Heart left ventricle (tissue), 16 donors: Measurements from ENCODE around the gene PHEX. TPM values are rescaled to one million over a fixed set of nuclear protein-coding genes. Genes with fewer than 3 reads are reported as not detected.

Experiments used
- ATAC-seq, 4 donors: fragments of 200-7000 bp; cut with Tn5 transposase; one replicate each; pipeline ENCODE4 v1.9.1; 2020 to 2022; ENCODE audit warnings: moderate library complexity in 4 of 4, mild to moderate bottlenecking in 3 of 4, moderate number of reproducible peaks in 1 of 4
- DNase-seq, 5 donors: peaks; one replicate each; pipeline ENCODE4 v3.0.0-alpha.2; 2020
- H3K27ac ChIP-seq, 12 donors: fragments of 200-600 bp; sonication (generic) in 4 of 12; one replicate each; pipeline versions ENCODE4 v1.5.0 to v1.8.0; 2016 to 2022; ENCODE audit warnings: mild to moderate bottlenecking in 2 of 12
- H3K27me3 ChIP-seq, 9 donors: fragments of 200-600 bp; sonication (generic) in 2 of 9; one replicate each; pipeline versions ENCODE4 v1.5.1 to v1.8.0; 2016 to 2022; ENCODE audit warnings: mild to moderate bottlenecking in 3 of 9
- H3K36me3 ChIP-seq, 9 donors: fragments of 200-600 bp; sonication (generic) in 2 of 9; one replicate each; pipeline versions ENCODE4 v1.5.0 to v1.8.0; 2018 to 2022; ENCODE audit warnings: mild to moderate bottlenecking in 2 of 9
- H3K4me1 ChIP-seq, 12 donors: fragments of 200-600 bp; sonication (generic) in 4 of 12; one replicate each; pipeline versions ENCODE4 v1.5.0 to v1.8.0; 2016 to 2022; ENCODE audit warnings: mild to moderate bottlenecking in 3 of 12
- H3K4me3 ChIP-seq, 12 donors: fragments of 200-600 bp; sonication (generic) in 4 of 12; one replicate each; pipeline versions ENCODE4 v1.5.0 to v1.8.0; 2017 to 2022; ENCODE audit warnings: mild to moderate bottlenecking in 9 of 12, moderate library complexity in 4 of 12
- H3K9me3 ChIP-seq, 12 donors: fragments of 200-600 bp; sonication (generic) in 4 of 12; one replicate each; pipeline versions ENCODE4 v1.5.0 to v1.8.0; 2016 to 2022; ENCODE audit warnings: mild to moderate bottlenecking in 1 of 12
- CTCF ChIP-seq, 12 donors: fragments of 200-600 bp; sonication (generic) in 4 of 12; IDR thresholded peaks; one replicate each; pipeline versions ENCODE4 v1.5.0 to v1.8.0; 2018 to 2022; ENCODE audit warnings: antibody characterized with exemption in 12 of 12, mild to moderate bottlenecking in 5 of 12
- POLR2A ChIP-seq, 2 donors: fragments of 450-650 bp; IDR thresholded peaks; one replicate each; pipeline ENCODE4 v1.6.1; 2017; ENCODE audit warnings: antibody characterized with exemption in 2 of 2, mild to moderate bottlenecking in 2 of 2, moderate library complexity in 2 of 2
- WGBS, 4 donors: extraction: QIAGEN DNeasy Blood & Tissue Kit in 2 of 4; methylation state at CpG; one replicate each; pipeline versions ENCODE4 v1.1.5 to v1.1.7; 2013 to 2018; 5-methylcytosine and 5-hydroxymethylcytosine counted together
- intact Hi-C, 10 donors: fragments of 100-400 bp; cut with DNase I; formaldehyde crosslinking; loops; one replicate each; pipeline versions ENCODE4 v1.11.1 to v1.14.2; 2022
- polyA plus RNA-seq, 2 donors: library from polyadenylated mRNA; stranded (reverse); fragments of 200-250 nt; gene quantifications; one replicate each; pipeline ENCODE4 v1.2.3, GENCODE V29; 2013
- total RNA-seq, 9 donors: library from RNA; depleted of rRNA in 2 of 9; stranded (reverse); fragments of >200 nt in 2 of 9; fragmentation: NEBNext Ultra II Directional in 3 of 9; extraction: Animal tissue kit (Norgen Biotek cat#: 25700) in 3 of 9; gene quantifications; one replicate each; pipeline versions ENCODE4 v1.1.0 to v1.2.4, GENCODE V29; 2016 to 2023
- donor health status: ischemic (EF 13 %, LVEDD 7.1; RV severe dilation, severe dysfunction).
- donor health status: healthy with polysubstance abuse.
- donor health status: DM: no; HTN: yes; CAD: no.
- donor health status: DM: no; HTN: no; CAD: no.
- donor health status: ischemic (EF 25% LVEDD 6.9; RV normal size, moderate dysfunction).
- donor health status: ischemic (EF 25% LVEDD 5.7; RV mildly dilated, moderate dysfunction).
- donor health status: healthy.
- donor health status: DM: yes; HTN: yes; CAD: no.
- donor health status: ischemic (EF 35%, LVEDD 5.7; RV mildly dilated, moderate dysfunction).
- donor health status: nonischemic (EF 11% LVEDD 7.7; RV severe dilation, severe dysfunction).
- donor health status: DM: yes; HTN: yes; CAD: no.
- donor health status: PGD.
- donor health status: ischemic (EF 29% LVEDD 5.4; RV normal size, mild dysfunction).
- donor health status: nonischemic (EF 23%, LVEDD 6.1; RV moderate dilation, normal function).

PHEX gene
- total and polyA plus RNA-seq, 11 donors: 0.01 to 0.53 (median 0.23) TPM; not detected in 5

DNA sequence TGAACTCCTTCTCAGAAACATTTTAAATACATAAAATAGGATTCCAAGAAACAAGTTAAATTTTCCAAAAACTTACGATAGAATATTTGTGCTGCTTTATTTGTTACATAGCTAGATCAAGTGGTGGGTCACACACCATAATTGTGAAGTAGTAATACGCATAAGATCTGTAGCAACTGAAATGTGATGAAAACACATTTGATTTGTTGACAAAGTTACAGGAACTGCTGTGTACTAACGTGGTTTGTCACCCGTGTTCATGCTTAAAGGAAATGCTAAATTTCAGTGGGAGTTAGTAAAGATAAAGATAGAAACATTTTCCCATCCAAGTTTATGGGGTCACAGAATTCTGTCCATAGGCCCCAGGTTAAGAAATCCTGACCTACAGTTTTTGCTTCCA is 34.1 kb upstream of the PHEX start:
- Histone ChIP-seq H3K9me3 (no peaks in the 10 kb centered on the region), H3K4me1 (peaks cover 0 to 8% (median 0%) of the 10 kb centered on the region in 12 donors), H3K36me3 (peaks cover 0 to 3% (median 0%) of the 10 kb centered on the region in 9 donors), H3K4me3 (no peak overlapping the region), H3K27me3 (no peaks in the 10 kb centered on the region), H3K27ac (no peak overlapping the region)
- no peak for TF ChIP-seq POLR2A (IDR thresholded peaks at IDR 0.05)
- TF ChIP-seq CTCF (IDR thresholded peaks at IDR 0.05): no peak
- ATAC-seq: no peak
- 63 to 76% (median 65%) methylated on average over 4 of the region's 4 CpGs for WGBS, 4 donors
- no peak for DNase-seq
- intact Hi-C loops: no loop called here

GRCh38 chrX:22004866-22005265 is 27.3 kb upstream of the PHEX start:
- peaks cover 0 to 10% (median 0%) of the 10 kb centered on the region in 12 donors for H3K9me3 ChIP-seq
- H3K27me3 ChIP-seq: no peaks in the 10 kb centered on the region
- H3K27ac ChIP-seq: no peak overlapping the region
- intact Hi-C loops: no loop called here
- H3K36me3 ChIP-seq: no peaks in the 10 kb centered on the region
- WGBS, 4 donors: 81 to 92% (median 87%) methylated on average over 7 to 10 of the region's 10 CpGs
- DNase-seq: no peak
- H3K4me3 ChIP-seq: no peak overlapping the region
- no peaks in the 10 kb centered on the region for H3K4me1 ChIP-seq
- TF ChIP-seq POLR2A (IDR thresholded peaks at IDR 0.05) (no peak), CTCF (IDR thresholded peaks at IDR 0.05) (no peak)
- ATAC-seq: no peak

GRCh38 chrX:22012051-22012450 is 20.1 kb upstream of the PHEX start:
- Histone ChIP-seq H3K4me3 (no peak overlapping the region), H3K36me3 (no peaks in the 10 kb centered on the region), H3K27me3 (no peaks in the 10 kb centered on the region), H3K27ac (no peak overlapping the region), H3K9me3 (peaks cover 0 to 10% (median 0%) of the 10 kb centered on the region in 12 donors), H3K4me1 (no peaks in the 10 kb centered on the region)
- DNase-seq (no peak), ATAC-seq (no peak)
- TF ChIP-seq CTCF (IDR thresholded peaks at IDR 0.05) (no peak), POLR2A (IDR thresholded peaks at IDR 0.05) (no peak)
- intact Hi-C loops: no loop called here
- 56 to 73% (median 64%) methylated on average over 5 of the region's 5 CpGs for WGBS, 4 donors

- Histone ChIP-seq H3K27ac (no peak overlapping the region), H3K9me3 (peaks cover 0 to 10% (median 0%) of the 10 kb centered on the region in 12 donors), H3K27me3 (no peaks in the 10 kb centered on the region), H3K36me3 (no peaks in the 10 kb centered on the region), H3K4me1 (no peaks in the 10 kb centered on the region), H3K4me3 (no peak overlapping the region)
- no peak for DNase-seq
- ATAC-seq: no peak
- TF ChIP-seq POLR2A (IDR thresholded peaks at IDR 0.05) (no peak), CTCF (IDR thresholded peaks at IDR 0.05) (no peak)
- intact Hi-C loops: no loop called here
- 83 to 93% (median 85%) methylated on average over 7 of the region's 7 CpGs for WGBS, 4 donors
These were observed 19.2 kb upstream of the PHEX start for GRCh38 chrX:22012931-22013330.
